ENCODE results near the gene AK8. TPM values are rescaled to one million over a fixed set of nuclear protein-coding genes. Genes with fewer than 3 reads are reported as not detected.

The AK8 gene
- total RNA-seq, 2 experiments from 2014 or later, result 0.27 TPM; not detected in 1

- TF ChIP-seq EZH2phosphoT487 (IDR thresholded peaks at IDR 0.05; ENCODE audit: borderline replicate concordance, low read depth, low read length) (no peak), CTCF (conservative IDR thresholded peaks at IDR 0.05; ENCODE audit: low read length) (no peak)
- Histone ChIP-seq H3K79me2 (ENCODE audit: insufficient read depth, low read depth, low read length) (no peaks in the 10 kb centered on the region), H4K20me1 (ENCODE audit: insufficient read depth, low read length) (no peaks in the 10 kb centered on the region), H3K9me2 (ENCODE audit: insufficient read depth, low read length) (no peaks in the 10 kb centered on the region), H2AFZ (ENCODE audit: low read length) (no peak overlapping the region), H3K27ac (ENCODE audit: low read depth, low read length, poor library complexity, severe bottlenecking) (no peak overlapping the region), H3K4me1 (ENCODE audit: insufficient read depth, low read length, poor library complexity, severe bottlenecking) (no peaks in the 10 kb centered on the region), H3K4me3 (ENCODE audit: low read depth, low read length, poor library complexity, severe bottlenecking) (no peak overlapping the region), H3K9me3 (ENCODE audit: low read length) (no peaks in the 10 kb centered on the region), H3K36me3 (ENCODE audit: insufficient read depth, low read length) (no peaks in the 10 kb centered on the region), H3K4me2 (ENCODE audit: low read length) (no peak overlapping the region)
- no peak for DNase-seq (ENCODE audit: low spot score)
- ChIA-PET CTCF (ENCODE audit: unreplicated experiment) (no interaction called here), POLR2A (no interaction called here)
- BruUV-seq (replicated peaks), result no TSS peak
- intact Hi-C loops (cut with micrococcal nuclease; ENCODE audit: unreplicated experiment), result no loop called here
These were observed 82.4 kb downstream of the AK8 start for GRCh38 chr9:132795511-132796303.

DNA sequence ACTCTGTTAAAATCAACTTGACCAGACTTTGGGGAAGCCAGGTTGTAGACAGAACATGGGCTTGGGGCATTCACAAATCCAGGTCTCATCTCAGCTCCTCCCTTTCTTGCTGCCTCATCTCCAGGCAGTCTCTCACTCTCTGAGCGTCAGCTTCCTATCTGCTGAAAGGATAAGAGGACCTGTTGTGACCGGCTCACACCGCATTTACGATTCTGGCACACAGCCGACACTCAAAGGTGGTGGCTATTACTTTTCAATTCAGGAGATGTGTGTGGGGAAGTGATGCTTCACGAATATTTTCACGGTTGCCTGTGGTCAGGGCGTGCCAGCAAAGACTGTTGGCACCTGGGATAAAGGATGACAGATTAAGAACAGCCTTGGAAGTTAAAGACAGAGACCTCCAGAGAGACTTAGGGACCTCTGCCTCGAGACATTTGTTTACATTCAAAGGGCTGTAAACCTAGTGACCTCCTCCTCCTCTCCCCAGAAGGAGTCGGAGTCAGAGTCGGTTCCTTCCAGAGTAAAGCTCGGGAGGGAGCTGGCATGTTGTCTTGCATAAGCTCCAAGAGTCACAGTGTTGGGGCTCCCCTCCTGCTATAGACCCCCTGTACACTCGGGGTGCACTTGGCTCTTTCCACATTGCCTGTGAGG lies 83.2 kb downstream of the AK8 start:
- no peaks in the 10 kb centered on the region for H4K20me1 ChIP-seq (ENCODE audit: insufficient read depth, low read length)
- no peaks in the 10 kb centered on the region for H3K36me3 ChIP-seq (ENCODE audit: insufficient read depth, low read length)
- no peaks in the 10 kb centered on the region for H3K9me2 ChIP-seq (ENCODE audit: insufficient read depth, low read length)
- intact Hi-C loops (cut with micrococcal nuclease; ENCODE audit: unreplicated experiment), result no loop called here
- H2AFZ ChIP-seq (ENCODE audit: low read length), result no peak overlapping the region
- H3K4me2 ChIP-seq (ENCODE audit: low read length), result no peak overlapping the region
- H3K79me2 ChIP-seq (ENCODE audit: insufficient read depth, low read depth, low read length), result no peaks in the 10 kb centered on the region
- H3K27ac ChIP-seq (ENCODE audit: low read depth, low read length, poor library complexity, severe bottlenecking), result no peak overlapping the region
- H3K9me3 ChIP-seq (ENCODE audit: low read length), result no peaks in the 10 kb centered on the region
- DNase-seq (ENCODE audit: low spot score), result no peak
- H3K4me1 ChIP-seq (ENCODE audit: insufficient read depth, low read length, poor library complexity, severe bottlenecking), result no peaks in the 10 kb centered on the region
- BruUV-seq (replicated peaks), result no TSS peak
- no peak overlapping the region for H3K4me3 ChIP-seq (ENCODE audit: low read depth, low read length, poor library complexity, severe bottlenecking)
- ChIA-PET CTCF (ENCODE audit: unreplicated experiment) (no interaction called here), POLR2A (no interaction called here)
- TF ChIP-seq CTCF (conservative IDR thresholded peaks at IDR 0.05; ENCODE audit: low read length), result no peak
- no peak for TF ChIP-seq EZH2phosphoT487 (IDR thresholded peaks at IDR 0.05; ENCODE audit: borderline replicate concordance, low read depth, low read length)

All from OCI-LY7 (cell line).